Heart left ventricle (tissue), 16 donors: ENCODE results near the gene GPRIN3. TPM values are rescaled to one million over a fixed set of nuclear protein-coding genes. Genes with fewer than 3 reads are reported as not detected.
A peak's percentile ranks its signal among the peaks of the same experiment; 100 is the strongest.

Source experiments
- ATAC-seq, 4 donors: fragments of 200-7000 bp; cut with Tn5 transposase; one replicate each; pipeline ENCODE4 v1.9.1; 2020 to 2022; ENCODE audit warnings: moderate library complexity in 4 of 4, mild to moderate bottlenecking in 3 of 4, moderate number of reproducible peaks in 1 of 4
- DNase-seq, 5 donors: peaks; one replicate each; pipeline ENCODE4 v3.0.0-alpha.2; 2020
- H3K27ac ChIP-seq, 12 donors: fragments of 200-600 bp; sonication (generic) in 4 of 12; one replicate each; pipeline versions ENCODE4 v1.5.0 to v1.8.0; 2016 to 2022; ENCODE audit warnings: mild to moderate bottlenecking in 2 of 12
- H3K27me3 ChIP-seq, 9 donors: fragments of 200-600 bp; sonication (generic) in 2 of 9; one replicate each; pipeline versions ENCODE4 v1.5.1 to v1.8.0; 2016 to 2022; ENCODE audit warnings: mild to moderate bottlenecking in 3 of 9
- H3K36me3 ChIP-seq, 9 donors: fragments of 200-600 bp; sonication (generic) in 2 of 9; one replicate each; pipeline versions ENCODE4 v1.5.0 to v1.8.0; 2018 to 2022; ENCODE audit warnings: mild to moderate bottlenecking in 2 of 9
- H3K4me1 ChIP-seq, 12 donors: fragments of 200-600 bp; sonication (generic) in 4 of 12; one replicate each; pipeline versions ENCODE4 v1.5.0 to v1.8.0; 2016 to 2022; ENCODE audit warnings: mild to moderate bottlenecking in 3 of 12
- H3K4me3 ChIP-seq, 12 donors: fragments of 200-600 bp; sonication (generic) in 4 of 12; one replicate each; pipeline versions ENCODE4 v1.5.0 to v1.8.0; 2017 to 2022; ENCODE audit warnings: mild to moderate bottlenecking in 9 of 12, moderate library complexity in 4 of 12
- H3K9me3 ChIP-seq, 12 donors: fragments of 200-600 bp; sonication (generic) in 4 of 12; one replicate each; pipeline versions ENCODE4 v1.5.0 to v1.8.0; 2016 to 2022; ENCODE audit warnings: mild to moderate bottlenecking in 1 of 12
- POLR2A ChIP-seq, 2 donors: fragments of 450-650 bp; IDR thresholded peaks; one replicate each; pipeline ENCODE4 v1.6.1; 2017; ENCODE audit warnings: antibody characterized with exemption in 2 of 2, mild to moderate bottlenecking in 2 of 2, moderate library complexity in 2 of 2
- WGBS, 4 donors: extraction: QIAGEN DNeasy Blood & Tissue Kit in 2 of 4; methylation state at CpG; one replicate each; pipeline versions ENCODE4 v1.1.5 to v1.1.7; 2013 to 2018; 5-methylcytosine and 5-hydroxymethylcytosine counted together
- intact Hi-C, 10 donors: fragments of 100-400 bp; cut with DNase I; formaldehyde crosslinking; loops; one replicate each; pipeline versions ENCODE4 v1.11.1 to v1.14.2; 2022
- polyA plus RNA-seq, 2 donors: library from polyadenylated mRNA; stranded (reverse); fragments of 200-250 nt; gene quantifications; one replicate each; pipeline ENCODE4 v1.2.3, GENCODE V29; 2013
- total RNA-seq, 9 donors: library from RNA; depleted of rRNA in 2 of 9; stranded (reverse); fragments of >200 nt in 2 of 9; fragmentation: NEBNext Ultra II Directional in 3 of 9; extraction: Animal tissue kit (Norgen Biotek cat#: 25700) in 3 of 9; gene quantifications; one replicate each; pipeline versions ENCODE4 v1.1.0 to v1.2.4, GENCODE V29; 2016 to 2023
- TF ChIP-seq, protein P1 (sequence below), 12 donors: fragments of 200-600 bp; sonication (generic) in 4 of 12; IDR thresholded peaks; one replicate each; pipeline versions ENCODE4 v1.5.0 to v1.8.0; 2018 to 2022; ENCODE audit warnings: antibody characterized with exemption in 12 of 12, mild to moderate bottlenecking in 5 of 12
- donor health status: ischemic (EF 13 %, LVEDD 7.1; RV severe dilation, severe dysfunction).
- donor health status: healthy with polysubstance abuse.
- donor health status: DM: no; HTN: yes; CAD: no.
- donor health status: DM: no; HTN: no; CAD: no.
- donor health status: ischemic (EF 25% LVEDD 6.9; RV normal size, moderate dysfunction).
- donor health status: ischemic (EF 25% LVEDD 5.7; RV mildly dilated, moderate dysfunction).
- donor health status: healthy.
- donor health status: DM: yes; HTN: yes; CAD: no.
- donor health status: ischemic (EF 35%, LVEDD 5.7; RV mildly dilated, moderate dysfunction).
- donor health status: nonischemic (EF 11% LVEDD 7.7; RV severe dilation, severe dysfunction).
- donor health status: DM: yes; HTN: yes; CAD: no.
- donor health status: PGD.
- donor health status: ischemic (EF 29% LVEDD 5.4; RV normal size, mild dysfunction).
- donor health status: nonischemic (EF 23%, LVEDD 6.1; RV moderate dilation, normal function).

Gene GPRIN3
- total and polyA plus RNA-seq, 11 donors, result 2.4 to 16.5 (median 13.0) TPM

GRCh38 chr4:89334830-89335229 is 27.2 kb upstream of the GPRIN3 start:
- no peaks in the 10 kb centered on the region for H3K27me3 ChIP-seq
- ATAC-seq (no peak), DNase-seq (no peak)
- H3K4me1 ChIP-seq, result peaks cover 0 to 34% (median 0%) of the 10 kb centered on the region in 12 donors
- WGBS, 4 donors, result 66 to 75% (median 71%) methylated on average over 4 of the region's 4 CpGs
- no peak overlapping the region for H3K4me3 ChIP-seq
- no peaks in the 10 kb centered on the region for H3K9me3 ChIP-seq
- H3K36me3 ChIP-seq, result no peaks in the 10 kb centered on the region
- intact Hi-C loops, result no loop called here
- peak overlapping the region in 1 of 12 donors; percentile 52 for H3K27ac ChIP-seq
- TF ChIP-seq, protein P1, sequence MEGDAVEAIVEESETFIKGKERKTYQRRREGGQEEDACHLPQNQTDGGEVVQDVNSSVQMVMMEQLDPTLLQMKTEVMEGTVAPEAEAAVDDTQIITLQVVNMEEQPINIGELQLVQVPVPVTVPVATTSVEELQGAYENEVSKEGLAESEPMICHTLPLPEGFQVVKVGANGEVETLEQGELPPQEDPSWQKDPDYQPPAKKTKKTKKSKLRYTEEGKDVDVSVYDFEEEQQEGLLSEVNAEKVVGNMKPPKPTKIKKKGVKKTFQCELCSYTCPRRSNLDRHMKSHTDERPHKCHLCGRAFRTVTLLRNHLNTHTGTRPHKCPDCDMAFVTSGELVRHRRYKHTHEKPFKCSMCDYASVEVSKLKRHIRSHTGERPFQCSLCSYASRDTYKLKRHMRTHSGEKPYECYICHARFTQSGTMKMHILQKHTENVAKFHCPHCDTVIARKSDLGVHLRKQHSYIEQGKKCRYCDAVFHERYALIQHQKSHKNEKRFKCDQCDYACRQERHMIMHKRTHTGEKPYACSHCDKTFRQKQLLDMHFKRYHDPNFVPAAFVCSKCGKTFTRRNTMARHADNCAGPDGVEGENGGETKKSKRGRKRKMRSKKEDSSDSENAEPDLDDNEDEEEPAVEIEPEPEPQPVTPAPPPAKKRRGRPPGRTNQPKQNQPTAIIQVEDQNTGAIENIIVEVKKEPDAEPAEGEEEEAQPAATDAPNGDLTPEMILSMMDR (IDR thresholded peaks at IDR 0.05), result no peak
- no peak for TF ChIP-seq POLR2A (IDR thresholded peaks at IDR 0.05)

GRCh38 chr4:89334311-89334710 is 26.7 kb upstream of the GPRIN3 start:
- Histone ChIP-seq H3K9me3 (no peaks in the 10 kb centered on the region), H3K27me3 (no peaks in the 10 kb centered on the region), H3K27ac (peak overlapping the region in 1 of 12 donors; percentile 52), H3K4me3 (no peak overlapping the region), H3K4me1 (peaks cover 0 to 34% (median 0%) of the 10 kb centered on the region in 12 donors), H3K36me3 (no peaks in the 10 kb centered on the region)
- intact Hi-C loops, result no loop called here
- DNase-seq, result no peak
- TF ChIP-seq, protein P1 (IDR thresholded peaks at IDR 0.05), result no peak
- no peak for TF ChIP-seq POLR2A (IDR thresholded peaks at IDR 0.05)
- ATAC-seq, result no peak

GRCh38 chr4:89331686-89332544 is 24.3 kb upstream of the GPRIN3 start:
- Histone ChIP-seq H3K4me1 (peaks cover 0 to 29% (median 0%) of the 10 kb centered on the region in 12 donors), H3K9me3 (peaks cover 0 to 13% (median 0%) of the 10 kb centered on the region in 12 donors), H3K27ac (peak overlapping the region in 1 of 12 donors; percentile 88), H3K36me3 (no peaks in the 10 kb centered on the region), H3K4me3 (no peak overlapping the region), H3K27me3 (no peaks in the 10 kb centered on the region)
- intact Hi-C loops, result no loop called here
- TF ChIP-seq POLR2A (IDR thresholded peaks at IDR 0.05), result no peak
- TF ChIP-seq, protein P1 (IDR thresholded peaks at IDR 0.05), result no peak
- DNase-seq (no peak), ATAC-seq (peak in 3 of 4 donors; percentile 33 to 70 (median 57))
- WGBS, 4 donors, result 78 to 82% (median 81%) methylated on average over 5 of the region's 5 CpGs

DNA sequence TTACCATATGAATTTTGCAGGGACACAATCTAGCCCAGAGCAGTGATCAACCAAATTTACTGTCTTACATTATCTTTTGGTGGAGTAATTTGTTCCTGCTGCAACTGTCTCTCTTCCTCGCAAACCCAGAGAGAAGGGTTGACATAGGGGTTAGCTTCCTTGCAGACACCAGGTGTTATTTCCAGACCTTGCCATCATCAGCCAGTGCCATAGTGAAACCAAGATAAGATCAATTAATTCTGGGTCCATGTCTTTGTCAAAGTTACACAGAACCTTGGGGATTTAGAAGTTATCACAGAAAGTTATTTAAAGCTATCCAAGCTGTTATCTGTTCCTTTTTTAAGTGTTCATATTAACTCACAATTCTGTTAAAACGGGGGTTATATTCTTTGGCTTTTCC is 23.6 kb upstream of the GPRIN3 start:
- Histone ChIP-seq H3K27me3 (no peaks in the 10 kb centered on the region), H3K4me1 (peaks cover 0 to 29% (median 0%) of the 10 kb centered on the region in 12 donors), H3K4me3 (no peak overlapping the region), H3K36me3 (no peaks in the 10 kb centered on the region), H3K27ac (peak overlapping the region in 2 of 12 donors; percentile 13 to 88), H3K9me3 (peaks cover 0 to 13% (median 0%) of the 10 kb centered on the region in 12 donors)
- no peak for TF ChIP-seq POLR2A (IDR thresholded peaks at IDR 0.05)
- TF ChIP-seq, protein P1 (IDR thresholded peaks at IDR 0.05), result no peak
- DNase-seq (no peak), ATAC-seq (no peak)
- 69 to 83% (median 73%) methylated on average over 2 of the region's 2 CpGs for WGBS, 4 donors
- intact Hi-C loops, result no loop called here
